ENCODE results near the gene MAB21L4. TPM values are rescaled to one million over a fixed set of nuclear protein-coding genes. Genes with fewer than 3 reads are reported as not detected.
A peak's percentile ranks its signal among the peaks of the same experiment; 100 is the strongest.

MAB21L4 gene
- polyA plus RNA-seq, 1 of the 3 experiments (the other 2 are of a cell fraction), result not detected

GRCh38 chr2:240935103-240935876, 39.3 kb upstream of the MAB21L4 start:
- Histone ChIP-seq H3K4me3 (ENCODE audit: low read depth in 2 of 2, low read length in 1 of 2) (no peak overlapping the region), H2AFZ (ENCODE audit: low read depth) (no peak overlapping the region), H3K4me1 (ENCODE audit: control insufficient read depth in 1 of 2, insufficient read depth in 2 of 2, low read depth in 1 of 2, low read length in 1 of 2) (peaks cover 0 to 4% of the 10 kb centered on the region in 2 experiments; a peak in 1 of 4 replicates), H3K4me2 (no peak overlapping the region), H3K36me3 (replicated peaks in 1 of 2; ENCODE audit: control insufficient read depth in 1 of 2, insufficient read depth in 2 of 2, low read length in 1 of 2) (no peaks in the 10 kb centered on the region), H3K9me3 (no peaks in the 10 kb centered on the region), H3K9ac (no peak overlapping the region), H3F3A (replicated peaks; ENCODE audit: insufficient read depth) (no peaks in the 10 kb centered on the region), H3K79me2 (ENCODE audit: insufficient read depth) (no peaks in the 10 kb centered on the region), H3K27ac (ENCODE audit: low read depth in 2 of 2, low read length in 1 of 2) (no peak overlapping the region), H4K20me1 (ENCODE audit: insufficient read depth) (no peaks in the 10 kb centered on the region), H3K9me2 (no peaks in the 10 kb centered on the region), H3K27me3 (ENCODE audit: insufficient read depth) (no peaks in the 10 kb centered on the region; the same call in 1 of the 2 replicates)
- POLR2A ChIA-PET, result no interaction called here
- 61% methylated on average over 23 of the region's 25 CpGs for WGBS (ENCODE audit: low lambda C conversion rate)
- TF ChIP-seq NFIC (IDR thresholded peaks at IDR 0.05; ENCODE audit: borderline replicate concordance) (no peak), RCOR1 (IDR thresholded peaks at IDR 0.05; ENCODE audit: low read length) (no peak), YY1 (IDR thresholded peaks at IDR 0.05; ENCODE audit: low read depth) (no peak), TAF1 (IDR thresholded peaks at IDR 0.05; ENCODE audit: borderline replicate concordance, low read depth, low read length) (no peak), CHD2 (IDR thresholded peaks at IDR 0.05; ENCODE audit: low read length, partially characterized antibody) (no peak)
- CTCF ChIA-PET, result interaction anchor here (0.7 to 1.3 kb wide), 5 partner anchors 16 to 341 kb away, joined by 3 to 4 read pairs (median 3); partner anchors contain the start of gene PASK
- peak; percentile 32 for DNase-seq

GRCh38 chr2:240934701-240935102, 38.7 kb upstream of the MAB21L4 start:
- Histone ChIP-seq H3K4me3 (ENCODE audit: low read depth in 2 of 2, low read length in 1 of 2) (no peak overlapping the region), H3K4me1 (ENCODE audit: control insufficient read depth in 1 of 2, insufficient read depth in 2 of 2, low read depth in 1 of 2, low read length in 1 of 2) (peaks cover 0 to 4% of the 10 kb centered on the region in 2 experiments; a peak in 1 of 4 replicates), H3F3A (replicated peaks; ENCODE audit: insufficient read depth) (no peaks in the 10 kb centered on the region), H3K27ac (ENCODE audit: low read depth in 2 of 2, low read length in 1 of 2) (no peak overlapping the region), H3K9me3 (no peaks in the 10 kb centered on the region), H3K4me2 (no peak overlapping the region), H3K36me3 (replicated peaks in 1 of 2; ENCODE audit: control insufficient read depth in 1 of 2, insufficient read depth in 2 of 2, low read length in 1 of 2) (no peaks in the 10 kb centered on the region), H2AFZ (ENCODE audit: low read depth) (no peak overlapping the region), H3K9ac (no peak overlapping the region), H4K20me1 (ENCODE audit: insufficient read depth) (no peaks in the 10 kb centered on the region), H3K27me3 (ENCODE audit: insufficient read depth) (no peaks in the 10 kb centered on the region; the same call in 1 of the 2 replicates), H3K9me2 (no peaks in the 10 kb centered on the region), H3K79me2 (ENCODE audit: insufficient read depth) (no peaks in the 10 kb centered on the region)
- TF ChIP-seq CHD2 (IDR thresholded peaks at IDR 0.05; ENCODE audit: low read length, partially characterized antibody) (no peak), NRF1 (IDR thresholded peaks at IDR 0.05; ENCODE audit: low read depth, low read length) (no peak), FOXM1 (IDR thresholded peaks at IDR 0.05; ENCODE audit: low read depth) (no peak), SIN3A (IDR thresholded peaks at IDR 0.05; ENCODE audit: borderline replicate concordance, low read depth, low read length) (no peak), RXRA (IDR thresholded peaks at IDR 0.05; ENCODE audit: borderline replicate concordance, low read depth) (no peak), RAD21 (IDR thresholded peaks at IDR 0.05; ENCODE audit: low read length) (no peak), YY1 (IDR thresholded peaks at IDR 0.05; ENCODE audit: low read depth) (no peak), USF2 (IDR thresholded peaks at IDR 0.05; ENCODE audit: borderline replicate concordance, low read depth, low read length) (no peak), RFX5 (IDR thresholded peaks at IDR 0.05; ENCODE audit: low read length) (no peak), TCF12 (IDR thresholded peaks at IDR 0.05) (no peak), JUND (IDR thresholded peaks at IDR 0.05) (no peak), TEAD4 (IDR thresholded peaks at IDR 0.05; ENCODE audit: borderline replicate concordance, insufficient read depth) (no peak), EP300 (IDR thresholded peaks at IDR 0.05; ENCODE audit: borderline replicate concordance in 1 of 2, low read depth in 1 of 2, low read length in 1 of 2) (no peak), ELF1 (IDR thresholded peaks at IDR 0.05) (no peak), POLR2AphosphoS5 (IDR thresholded peaks at IDR 0.05; ENCODE audit: low read depth, low read length) (no peak), PBX3 (IDR thresholded peaks at IDR 0.05) (no peak), RCOR1 (IDR thresholded peaks at IDR 0.05; ENCODE audit: low read length) (no peak)
- TF ChIP-seq, protein P1, sequence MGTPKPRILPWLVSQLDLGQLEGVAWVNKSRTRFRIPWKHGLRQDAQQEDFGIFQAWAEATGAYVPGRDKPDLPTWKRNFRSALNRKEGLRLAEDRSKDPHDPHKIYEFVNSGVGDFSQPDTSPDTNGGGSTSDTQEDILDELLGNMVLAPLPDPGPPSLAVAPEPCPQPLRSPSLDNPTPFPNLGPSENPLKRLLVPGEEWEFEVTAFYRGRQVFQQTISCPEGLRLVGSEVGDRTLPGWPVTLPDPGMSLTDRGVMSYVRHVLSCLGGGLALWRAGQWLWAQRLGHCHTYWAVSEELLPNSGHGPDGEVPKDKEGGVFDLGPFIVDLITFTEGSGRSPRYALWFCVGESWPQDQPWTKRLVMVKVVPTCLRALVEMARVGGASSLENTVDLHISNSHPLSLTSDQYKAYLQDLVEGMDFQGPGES (IDR thresholded peaks at IDR 0.05; ENCODE audit: low read depth, low read length), result no peak
- TF ChIP-seq, protein P2, sequence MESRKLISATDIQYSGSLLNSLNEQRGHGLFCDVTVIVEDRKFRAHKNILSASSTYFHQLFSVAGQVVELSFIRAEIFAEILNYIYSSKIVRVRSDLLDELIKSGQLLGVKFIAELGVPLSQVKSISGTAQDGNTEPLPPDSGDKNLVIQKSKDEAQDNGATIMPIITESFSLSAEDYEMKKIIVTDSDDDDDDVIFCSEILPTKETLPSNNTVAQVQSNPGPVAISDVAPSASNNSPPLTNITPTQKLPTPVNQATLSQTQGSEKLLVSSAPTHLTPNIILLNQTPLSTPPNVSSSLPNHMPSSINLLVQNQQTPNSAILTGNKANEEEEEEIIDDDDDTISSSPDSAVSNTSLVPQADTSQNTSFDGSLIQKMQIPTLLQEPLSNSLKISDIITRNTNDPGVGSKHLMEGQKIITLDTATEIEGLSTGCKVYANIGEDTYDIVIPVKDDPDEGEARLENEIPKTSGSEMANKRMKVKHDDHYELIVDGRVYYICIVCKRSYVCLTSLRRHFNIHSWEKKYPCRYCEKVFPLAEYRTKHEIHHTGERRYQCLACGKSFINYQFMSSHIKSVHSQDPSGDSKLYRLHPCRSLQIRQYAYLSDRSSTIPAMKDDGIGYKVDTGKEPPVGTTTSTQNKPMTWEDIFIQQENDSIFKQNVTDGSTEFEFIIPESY (IDR thresholded peaks at IDR 0.05; ENCODE audit: borderline replicate concordance, low read depth), result no peak
- POLR2A ChIA-PET, result no interaction called here
- WGBS (ENCODE audit: low lambda C conversion rate), result 66% methylated on average over 10 of the region's 12 CpGs
- peak; percentile 17 for DNase-seq
- CTCF ChIA-PET, result interaction anchor here (0.7 to 1.9 kb wide), 4 partner anchors 16 to 215 kb away, joined by 3 to 6 read pairs (median 4); partner anchors contain the start of gene PASK
